GM10266 (cell line): ENCODE measurements around the gene SRSF1.

Experiments used
- DNase-seq: peaks from one replicate; pipeline ENCODE4 v3.0.0; 2012; ENCODE audit errors: extremely low spot score
- CTCF ChIP-seq: IDR thresholded peaks from 2 replicates; pipeline ENCODE4 v1.5.1; 2012; ENCODE audit warnings: mild to moderate bottlenecking, low read depth; ENCODE audit not compliant: control insufficient read depth, insufficient read depth; ENCODE audit errors: missing control alignments

Gene SRSF1

GRCh38 chr17:58040386-58040785, 33.3 kb upstream of the SRSF1 start:
- no peak for TF ChIP-seq CTCF
- DNase-seq = no peak

GRCh38 chr17:58039975-58040374, 32.9 kb upstream of the SRSF1 start:
- no peak for DNase-seq
- TF ChIP-seq CTCF = no peak

- TF ChIP-seq CTCF = no peak
- DNase-seq = no peak
Observed at GRCh38 chr17:58032691-58033415, 25.8 kb upstream of the SRSF1 start.

- TF ChIP-seq CTCF = no peak
- no peak for DNase-seq
Observed at GRCh38 chr17:58028578-58028977, 21.5 kb upstream of the SRSF1 start.

GRCh38 chr17:58020401-58020800, 13.4 kb upstream of the SRSF1 start:
- no peak for DNase-seq
- no peak for TF ChIP-seq CTCF

- TF ChIP-seq CTCF = no peak
Observed at GRCh38 chr17:58019521-58019920, 12.5 kb upstream of the SRSF1 start.

GRCh38 chr17:58019039-58019438, 12.0 kb upstream of the SRSF1 start:
- DNase-seq = no peak
- TF ChIP-seq CTCF = no peak

More at GRCh38 chr17:58019521-58019920, 12.5 kb upstream of the SRSF1 start:
- DNase-seq = no peak
